GM12892 (cell line): Measurements from ENCODE around the gene YPEL1.

Source experiments
- POLR2A ChIP-seq: IDR thresholded peaks from 2 replicates; pipeline ENCODE4 v1.6.1; 2011; ENCODE audit warnings: low read depth, low read length, control low read depth
- POLR2AphosphoS5 ChIP-seq: IDR thresholded peaks from 2 replicates; pipeline ENCODE4 v1.6.1; 2011; ENCODE audit warnings: low read depth, low read length, control low read depth
- TAF1 ChIP-seq: IDR thresholded peaks from 2 replicates; pipeline ENCODE4 v1.6.1; 2011; ENCODE audit warnings: low read depth, mild to moderate bottlenecking, control low read depth, low read length, borderline replicate concordance

DNA sequence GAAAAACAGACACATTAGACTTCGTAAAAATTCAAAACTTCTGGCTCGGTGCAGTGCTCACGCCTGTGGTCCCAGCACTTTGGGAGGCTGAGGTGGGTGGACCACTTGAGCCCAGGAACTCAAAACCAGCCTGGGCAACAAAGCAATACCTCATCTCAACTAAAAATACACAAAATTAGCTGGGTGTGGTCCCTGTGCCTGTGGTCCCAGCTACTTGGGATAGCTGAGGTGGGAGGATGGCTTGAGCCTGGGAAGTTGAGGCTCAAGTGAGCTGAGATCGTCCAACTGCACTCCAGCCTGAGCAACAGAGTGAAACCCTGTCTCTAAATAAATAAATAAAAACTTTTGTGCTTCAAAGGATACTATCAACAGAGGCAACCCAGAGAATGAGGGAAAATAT, 23.7 kb downstream of the YPEL1 start:
- TF ChIP-seq POLR2AphosphoS5 (no peak), POLR2A (no peak), TAF1 (no peak)
